HG03520 (cell line): ENCODE results near the gene FMN1.

Source experiments
- ATAC-seq: cut with Tn5 transposase; IDR thresholded peaks from one replicate; pipeline ENCODE4 v1.9.1; 2021; ENCODE audit warnings: mild to moderate bottlenecking, moderate library complexity; ENCODE audit not compliant: unreplicated experiment

FMN1 gene

GRCh38 chr15:32737304-32737703 is 457.2 kb downstream of the FMN1 start:
- no peak for ATAC-seq

- ATAC-seq: no peak
Measured at GRCh38 chr15:32736701-32737061, 457.8 kb downstream of the FMN1 start.

GRCh38 chr15:32735989-32736700 is 458.4 kb downstream of the FMN1 start:
- no peak for ATAC-seq

- no peak for ATAC-seq
Measured at GRCh38 chr15:32733281-32733680, 461.2 kb downstream of the FMN1 start.

GRCh38 chr15:32732574-32733157 is 461.8 kb downstream of the FMN1 start:
- ATAC-seq: no peak

GRCh38 chr15:32730677-32731654 is 463.5 kb downstream of the FMN1 start:
- no peak for ATAC-seq

GRCh38 chr15:32729700-32730395 is 464.7 kb downstream of the FMN1 start:
- ATAC-seq: no peak

GRCh38 chr15:32723171-32723948 is 471.2 kb downstream of the FMN1 start:
- peak; percentile 84 for ATAC-seq

GRCh38 chr15:32722136-32722535 is 472.4 kb downstream of the FMN1 start:
- no peak for ATAC-seq

GRCh38 chr15:32721596-32721995 is 472.9 kb downstream of the FMN1 start:
- ATAC-seq: no peak

GRCh38 chr15:32718821-32719716 is 475.4 kb downstream of the FMN1 start:
- no peak for ATAC-seq

- ATAC-seq: no peak
Measured at GRCh38 chr15:32718227-32718820, 476.2 kb downstream of the FMN1 start.

- ATAC-seq: no peak
Measured at GRCh38 chr15:32717426-32718226, 476.9 kb downstream of the FMN1 start, which contains the start of gene GREM1. Gene GREM1, plus strand, starts transcription at chr15:32718004. Its CDS starts 12,687 bp downstream, at chr15:32730691.

GRCh38 chr15:32716915-32717425 is 477.5 kb downstream of the FMN1 start:
- ATAC-seq: no peak

- ATAC-seq: no peak
Measured at GRCh38 chr15:32716216-32716914, 478.1 kb downstream of the FMN1 start.
